CD14-positive monocyte (primary cell): ENCODE measurements around the gene IFT57. TPM values are rescaled to one million over a fixed set of nuclear protein-coding genes. Genes with fewer than 3 reads are reported as not detected.

Experiments
- DNase-seq, 3 donors: peaks; one replicate each; pipeline ENCODE4 v3.0.0-alpha.2; 2011 to 2022
- H2AFZ ChIP-seq: 2 replicates; pipeline ENCODE4 v1.6.0; 2012; ENCODE audit warnings: mild to moderate bottlenecking, low read depth, low read length, inconsistent platforms; ENCODE audit not compliant: insufficient read depth, poor library complexity, severe bottlenecking
- H3K27ac ChIP-seq, 2 donors: 1 replicate in 1 of 2; 2 replicates in 1 of 2; pipeline ENCODE4 v1.5.1; 2012 to 2013; ENCODE audit warnings: low read length in 2 of 2, control low read depth in 1 of 2, inconsistent platforms in 1 of 2, low read depth in 1 of 2, mild to moderate bottlenecking in 1 of 2
- H3K27me3 ChIP-seq, 2 donors: one replicate each; pipeline versions ENCODE4 v1.6.0 to v1.6.1; 2011 to 2013; ENCODE audit warnings: low read length in 2 of 2; ENCODE audit not compliant: control insufficient read depth in 2 of 2, insufficient read depth in 2 of 2
- H3K36me3 ChIP-seq, 2 donors: replicated peaks in 1 of 2; 1 replicate in 1 of 2; 2 replicates in 1 of 2; pipeline versions ENCODE4 v1.5.1 to v1.6.1; 2012 to 2013; ENCODE audit warnings: low read length in 2 of 2, control low read depth in 1 of 2, inconsistent platforms in 1 of 2, mild to moderate bottlenecking in 1 of 2; ENCODE audit not compliant: insufficient read depth in 2 of 2, control insufficient read depth in 1 of 2
- H3K4me1 ChIP-seq, 2 donors: 1 replicate in 1 of 2; 2 replicates in 1 of 2; pipeline versions ENCODE4 v1.5.1 to v1.6.1; 2012 to 2013; ENCODE audit warnings: low read length in 2 of 2, control low read depth in 1 of 2, inconsistent platforms in 1 of 2, mild to moderate bottlenecking in 1 of 2, moderate library complexity in 1 of 2; ENCODE audit not compliant: insufficient read depth in 2 of 2, control insufficient read depth in 1 of 2
- H3K4me2 ChIP-seq: replicated peaks from 2 replicates; pipeline ENCODE3; 2012; ENCODE audit warnings: low read length, moderate library complexity, mild to moderate bottlenecking; ENCODE audit not compliant: poor library complexity, severe bottlenecking; ENCODE audit errors: extremely low read depth
- H3K4me3 ChIP-seq, 3 experiments: fragments of 200-600 bp in 1 of 3; sonication (generic) in 1 of 3; replicated peaks in 1 of 3; 1 replicate in 2 of 3; 2 replicates in 1 of 3; pipeline ENCODE4 v1.5.1; 2011 to 2013; ENCODE audit warnings: low read length in 3 of 3, mild to moderate bottlenecking in 3 of 3, control low read depth in 2 of 3, low read depth in 2 of 3, inconsistent platforms in 1 of 3, moderate library complexity in 1 of 3
- H3K79me2 ChIP-seq: 2 replicates; pipeline ENCODE4 v1.6.0; 2012; ENCODE audit warnings: mild to moderate bottlenecking, control low read depth, inconsistent platforms, low read length, moderate library complexity; ENCODE audit not compliant: insufficient read depth
- H3K9ac ChIP-seq: 2 replicates; pipeline ENCODE4 v1.6.0; 2017; ENCODE audit warnings: low read length, mild to moderate bottlenecking; ENCODE audit not compliant: insufficient read depth, poor library complexity, severe bottlenecking
- H3K9me3 ChIP-seq, 2 donors: replicated peaks in 1 of 2; 1 replicate in 1 of 2; 2 replicates in 1 of 2; pipeline versions ENCODE4 v1.5.1 to v1.6.1; 2012 to 2013; ENCODE audit warnings: low read length in 2 of 2, control low read depth in 1 of 2; ENCODE audit not compliant: control insufficient read depth in 1 of 2, insufficient read depth in 1 of 2
- H4K20me1 ChIP-seq: 2 replicates; pipeline ENCODE4 v1.6.0; 2012; ENCODE audit warnings: mild to moderate bottlenecking, low read length, control low read depth, moderate library complexity; ENCODE audit not compliant: insufficient read depth
- H3K27ac Mint-ChIP-seq, 7 donors: one replicate each; pipeline ENCODE4 v1.8.0; 2020; ENCODE audit warnings: mild to moderate bottlenecking in 7 of 7, mixed read lengths in 7 of 7, moderate library complexity in 6 of 7, inconsistent platforms in 2 of 7
- H3K27me3 Mint-ChIP-seq, 3 donors: one replicate each; pipeline ENCODE4 v1.8.0; 2021 to 2022; ENCODE audit warnings: low read depth in 3 of 3, mild to moderate bottlenecking in 3 of 3, mixed read lengths in 3 of 3, moderate library complexity in 3 of 3, inconsistent platforms in 1 of 3
- H3K36me3 Mint-ChIP-seq, 2 donors: one replicate each; pipeline ENCODE4 v1.8.0; 2020; ENCODE audit warnings: mixed read lengths in 2 of 2, inconsistent platforms in 1 of 2, mild to moderate bottlenecking in 1 of 2
- H3K4me1 Mint-ChIP-seq: one replicate; pipeline ENCODE4 v1.8.0; 2020; ENCODE audit warnings: mild to moderate bottlenecking, mixed read lengths
- H3K4me3 Mint-ChIP-seq, 2 donors: one replicate each; pipeline ENCODE4 v1.8.0; 2020; ENCODE audit warnings: mild to moderate bottlenecking in 2 of 2, mixed read lengths in 2 of 2, moderate library complexity in 1 of 2
- H3K9me3 Mint-ChIP-seq, 7 donors: one replicate each; pipeline ENCODE4 v1.8.0; 2020 to 2022; ENCODE audit warnings: mixed read lengths in 7 of 7, mild to moderate bottlenecking in 6 of 7, moderate library complexity in 6 of 7, inconsistent platforms in 2 of 7
- CTCF ChIP-seq: fragments of 200-600 bp; IDR thresholded peaks from one replicate; pipeline ENCODE4 v1.8.0; 2022; ENCODE audit warnings: antibody characterized with exemption, mild to moderate bottlenecking
- WGBS: methylation state at CpG from one replicate; pipeline ENCODE4 v1.1.5; 2013; ENCODE audit warnings: missing lambda C conversion rate; ENCODE audit not compliant: insufficient coverage; 5-methylcytosine and 5-hydroxymethylcytosine counted together
- intact Hi-C, 2 donors: fragments of 100-400 bp; cut with micrococcal nuclease; formaldehyde crosslinking; loops; one replicate each; pipeline versions ENCODE4 v1.15.0 to v1.15.1; 2023
- polyA plus RNA-seq, 3 donors: library from polyadenylated mRNA; depleted of rRNA in 1 of 3; unstranded in 2 of 3; stranded (reverse) in 1 of 3; fragments of 300-500 nt in 2 of 3; fragments of >200 nt in 1 of 3; fragmentation: Illumina TruSeq in 2 of 3; gene quantifications; 1 replicate in 2 of 3; 2 replicates in 1 of 3; pipeline ENCODE4 v1.2.3, GENCODE V29; 2012 to 2021

Gene IFT57
- polyA plus RNA-seq, 3 donors = 4.9 to 22.9 (median 15.1) TPM

- H3K27me3 ChIP-seq = no peaks in the 10 kb centered on the region
Measured at GRCh38 chr3:108136561-108137459, 85.4 kb downstream of the IFT57 start.

GRCh38 chr3:108134555-108134880 is 87.7 kb downstream of the IFT57 start:
- Histone ChIP-seq H3K4me3 (no peak overlapping the region), H4K20me1 (no peaks in the 10 kb centered on the region), H3K27ac (peak overlapping the region in 1 of 2 donors; percentile 15), H3K27me3 (no peaks in the 10 kb centered on the region), H3K4me2 (peak overlapping the region; percentile 1), H3K9ac (no peak overlapping the region), H3K4me1 (peaks cover 38 to 50% of the 10 kb centered on the region in 2 donors), H3K79me2 (no peaks in the 10 kb centered on the region), H2AFZ (no peak overlapping the region), H3K36me3 (no peaks in the 10 kb centered on the region), H3K9me3 (no peaks in the 10 kb centered on the region)
- Mint-ChIP-seq H3K9me3 (peaks cover 0 to 2% (median 0%) of the 10 kb centered on the region in 7 donors), H3K27me3 (peaks cover 0 to 5% (median 1%) of the 10 kb centered on the region in 3 donors), H3K4me1 (peaks cover 48% of the 10 kb centered on the region), H3K27ac (peak overlapping the region in 3 of 7 donors; percentile 19 to 56 (median 44)), H3K4me3 (peak overlapping the region in 1 of 2 donors; percentile 18), H3K36me3 (no peaks in the 10 kb centered on the region)
- WGBS = 0% methylated on average over 1 of the region's 1 CpG
- peak in 1 of 3 donors; percentile 26 for DNase-seq
- intact Hi-C loops = loop anchor here in 1 of 2 donors (5.0 kb wide), 2 partner anchors 42 to 147 kb away; partner anchors contain the start of gene CD47
- no peak for TF ChIP-seq CTCF

More at GRCh38 chr3:108136561-108137459, 85.4 kb downstream of the IFT57 start:
- H3K27me3 Mint-ChIP-seq = peaks cover 0 to 1% (median 0%) of the 10 kb centered on the region in 3 donors
- no peaks in the 10 kb centered on the region for H4K20me1 ChIP-seq
- H3K9me3 ChIP-seq = no peaks in the 10 kb centered on the region
- no peaks in the 10 kb centered on the region for H3K79me2 ChIP-seq
- no peak overlapping the region for H3K27ac ChIP-seq
- WGBS = 93% methylated on average over 4 of the region's 13 CpGs
- H3K4me1 Mint-ChIP-seq = peaks cover 29% of the 10 kb centered on the region
- H3K4me3 Mint-ChIP-seq = no peak overlapping the region
- H3K4me2 ChIP-seq = no peak overlapping the region
- TF ChIP-seq CTCF = no peak
- H3K9me3 Mint-ChIP-seq = peaks cover 0 to 3% (median 0%) of the 10 kb centered on the region in 7 donors
- no peak for DNase-seq
- H3K27ac Mint-ChIP-seq = no peak overlapping the region
- H3K36me3 ChIP-seq = no peaks in the 10 kb centered on the region
- H3K36me3 Mint-ChIP-seq = no peaks in the 10 kb centered on the region
- peaks cover 24 to 30% of the 10 kb centered on the region in 2 donors for H3K4me1 ChIP-seq
- H3K9ac ChIP-seq = no peak overlapping the region
- H3K4me3 ChIP-seq = no peak overlapping the region
- intact Hi-C loops = no loop called here
- no peak overlapping the region for H2AFZ ChIP-seq
